Vagina (tissue), 2 donors: Measurements from ENCODE around the gene TMEM178B.

Experiments used
- POLR2A ChIP-seq, 2 donors: fragments of 450-650 bp; IDR thresholded peaks; one replicate each; pipeline ENCODE4 v1.6.1; 2017; ENCODE audit warnings: antibody characterized with exemption in 2 of 2, mild to moderate bottlenecking in 2 of 2, moderate library complexity in 2 of 2
- POLR2AphosphoS5 ChIP-seq, 2 donors: sonication (generic); formaldehyde crosslinking; IDR thresholded peaks; one replicate each; pipeline ENCODE4 v1.9.0; 2017; ENCODE audit warnings: antibody characterized with exemption in 2 of 2, mild to moderate bottlenecking in 2 of 2, low read depth in 1 of 2; ENCODE audit not compliant: insufficient read depth in 1 of 2
- TF ChIP-seq, protein P1 (sequence below), 3 experiments: fragments of 450-650 bp in 2 of 3; fragments of 200-600 bp in 1 of 3; sonication (generic) in 1 of 3; IDR thresholded peaks; one replicate each; pipeline ENCODE4 v1.5.1; 2017 to 2019; ENCODE audit warnings: antibody characterized with exemption in 3 of 3, mild to moderate bottlenecking in 2 of 3, moderate library complexity in 2 of 3

DNA sequence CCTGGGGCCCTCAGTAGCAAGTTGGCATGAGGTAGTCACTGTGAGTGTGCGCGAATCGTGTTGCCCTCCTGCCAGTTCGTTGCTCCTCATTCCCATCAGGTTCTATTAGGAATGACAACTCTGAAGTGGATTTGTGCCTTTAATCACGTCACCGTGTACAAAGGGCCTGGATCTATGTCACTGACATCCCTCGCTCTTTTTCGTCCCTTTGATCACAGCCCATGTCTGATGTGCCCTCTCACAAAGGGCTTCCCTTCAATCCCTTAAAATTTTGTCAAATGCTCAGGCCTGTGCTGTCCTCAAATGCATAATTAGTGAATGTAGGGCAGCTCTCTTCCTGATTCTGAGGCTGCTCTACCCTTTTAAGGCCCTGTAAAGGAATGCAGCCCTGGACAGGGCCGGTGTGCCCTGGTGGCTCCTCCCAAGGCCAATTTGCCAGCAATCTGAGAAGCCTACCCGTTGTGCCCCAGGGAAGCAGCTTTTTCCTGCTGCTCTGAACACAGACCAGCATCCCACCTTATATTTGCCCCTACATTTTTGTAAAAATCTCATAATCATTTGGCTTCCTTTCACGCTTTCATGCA lies 93.6 kb downstream of the TMEM178B start:
- TF ChIP-seq POLR2AphosphoS5 (IDR thresholded peaks at IDR 0.05; ENCODE audit: insufficient read depth in 1 of 2, low read depth in 1 of 2) (no peak), POLR2A (IDR thresholded peaks at IDR 0.05) (no peak)
- TF ChIP-seq, protein P1, sequence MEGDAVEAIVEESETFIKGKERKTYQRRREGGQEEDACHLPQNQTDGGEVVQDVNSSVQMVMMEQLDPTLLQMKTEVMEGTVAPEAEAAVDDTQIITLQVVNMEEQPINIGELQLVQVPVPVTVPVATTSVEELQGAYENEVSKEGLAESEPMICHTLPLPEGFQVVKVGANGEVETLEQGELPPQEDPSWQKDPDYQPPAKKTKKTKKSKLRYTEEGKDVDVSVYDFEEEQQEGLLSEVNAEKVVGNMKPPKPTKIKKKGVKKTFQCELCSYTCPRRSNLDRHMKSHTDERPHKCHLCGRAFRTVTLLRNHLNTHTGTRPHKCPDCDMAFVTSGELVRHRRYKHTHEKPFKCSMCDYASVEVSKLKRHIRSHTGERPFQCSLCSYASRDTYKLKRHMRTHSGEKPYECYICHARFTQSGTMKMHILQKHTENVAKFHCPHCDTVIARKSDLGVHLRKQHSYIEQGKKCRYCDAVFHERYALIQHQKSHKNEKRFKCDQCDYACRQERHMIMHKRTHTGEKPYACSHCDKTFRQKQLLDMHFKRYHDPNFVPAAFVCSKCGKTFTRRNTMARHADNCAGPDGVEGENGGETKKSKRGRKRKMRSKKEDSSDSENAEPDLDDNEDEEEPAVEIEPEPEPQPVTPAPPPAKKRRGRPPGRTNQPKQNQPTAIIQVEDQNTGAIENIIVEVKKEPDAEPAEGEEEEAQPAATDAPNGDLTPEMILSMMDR (IDR thresholded peaks at IDR 0.05): no peak
